Activated T-helper 1 cell treated with anti-CD3 and anti-CD28 coated beads, Interleukin-2, amount 50 U/mL, for 16 hours (primary cell): ENCODE measurements around the gene LRRC45.
A peak's percentile ranks its signal among the peaks of the same experiment; 100 is the strongest.

Experiments used
- DNase-seq, 2 donors: peaks; one replicate each; pipeline ENCODE4 v3.0.0-alpha.2; 2020; ENCODE audit warnings: low read depth in 1 of 2, low spot score in 1 of 2

The LRRC45 gene

GRCh38 chr17:82018152-82018988 lies 4.7 kb upstream of the LRRC45 start:
- DNase-seq: no peak

- no peak for DNase-seq
These were observed 4.0 kb upstream of the LRRC45 start for GRCh38 chr17:82018989-82019689.

GRCh38 chr17:82019690-82020571 lies 3.2 kb upstream of the LRRC45 start:
- peak; percentile 25 to 46 for DNase-seq

GRCh38 chr17:82020572-82021106 lies 2.5 kb upstream of the LRRC45 start:
- no peak for DNase-seq

- DNase-seq: no peak
These were observed 1.8 kb upstream of the LRRC45 start for GRCh38 chr17:82021107-82021899.

GRCh38 chr17:82021900-82022309 lies 1.2 kb upstream of the LRRC45 start:
- no peak for DNase-seq

GRCh38 chr17:82022310-82022980 lies 660 bp upstream of the LRRC45 start, which contains the start of gene CENPX:
Gene CENPX (minus strand): TSS chr17:82022878. CDS start chr17:82022861, 17 bp downstream.
- DNase-seq: no peak

GRCh38 chr17:82023447-82024241 lies 539 bp downstream of the LRRC45 start:
- no peak for DNase-seq

- DNase-seq: no peak
These were observed 1.8 kb downstream of the LRRC45 start for GRCh38 chr17:82024859-82025258.

- no peak for DNase-seq
These were observed 2.4 kb downstream of the LRRC45 start for GRCh38 chr17:82025401-82026107.

- no peak for DNase-seq
These were observed 5.1 kb downstream of the LRRC45 start for GRCh38 chr17:82028246-82028645.

GRCh38 chr17:82028966-82029365 lies 5.9 kb downstream of the LRRC45 start:
- no peak for DNase-seq

- no peak for DNase-seq
These were observed 6.3 kb downstream of the LRRC45 start for GRCh38 chr17:82029391-82029790.

GRCh38 chr17:82029990-82030469 lies 6.9 kb downstream of the LRRC45 start:
- DNase-seq: no peak

- DNase-seq: peak; percentile 70 to 73
These were observed 7.6 kb downstream of the LRRC45 start for GRCh38 chr17:82030470-82031302.

GRCh38 chr17:82031303-82031884 lies 8.3 kb downstream of the LRRC45 start, which contains the start of gene RAC3:
Gene RAC3 (plus strand): TSS chr17:82031678. CDS start chr17:82031762, 84 bp downstream.
- no peak for DNase-seq
